ENCODE results near the gene SMIM1. TPM values are rescaled to one million over a fixed set of nuclear protein-coding genes. Genes with fewer than 3 reads are reported as not detected.

Gene SMIM1
- total RNA-seq, 1 donor from 2014 or later: 1.3 TPM

DNA sequence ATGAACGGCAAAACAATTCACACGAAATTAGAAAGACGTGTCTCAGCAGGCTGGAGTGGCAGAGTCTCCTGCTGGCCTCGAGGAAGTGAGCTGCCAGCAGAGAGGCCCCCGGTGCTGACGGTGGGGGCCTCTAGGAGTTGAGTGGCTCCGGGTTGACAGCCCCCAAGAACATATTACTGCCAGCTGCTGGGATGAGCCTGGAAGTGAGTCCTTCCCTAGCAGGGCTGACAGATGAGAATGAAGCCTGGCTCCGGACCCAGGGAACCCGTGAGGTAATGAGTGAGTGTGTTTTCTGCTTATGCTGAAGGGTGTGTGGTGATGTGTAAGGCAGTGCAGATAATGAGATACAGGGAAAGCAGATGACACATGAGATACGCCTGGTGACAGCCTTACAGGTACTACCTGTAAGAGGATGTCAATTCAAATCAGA lies 47.2 kb downstream of the SMIM1 start:
- Mint-ChIP-seq H3K27ac (ENCODE audit: unreplicated experiment) (peak overlapping the region; percentile 62), H3K36me3 (ENCODE audit: unreplicated experiment) (peaks cover 43% of the 10 kb centered on the region), H3K4me3 (ENCODE audit: unreplicated experiment) (no peak overlapping the region), H3K9me3 (ENCODE audit: unreplicated experiment) (no peaks in the 10 kb centered on the region), H3K4me1 (ENCODE audit: unreplicated experiment) (peaks cover 16% of the 10 kb centered on the region), H3K27me3 (ENCODE audit: unreplicated experiment) (no peaks in the 10 kb centered on the region)
- no peak for DNase-seq (ENCODE audit: extremely low spot score, unreplicated experiment)
- TF ChIP-seq, protein P1, sequence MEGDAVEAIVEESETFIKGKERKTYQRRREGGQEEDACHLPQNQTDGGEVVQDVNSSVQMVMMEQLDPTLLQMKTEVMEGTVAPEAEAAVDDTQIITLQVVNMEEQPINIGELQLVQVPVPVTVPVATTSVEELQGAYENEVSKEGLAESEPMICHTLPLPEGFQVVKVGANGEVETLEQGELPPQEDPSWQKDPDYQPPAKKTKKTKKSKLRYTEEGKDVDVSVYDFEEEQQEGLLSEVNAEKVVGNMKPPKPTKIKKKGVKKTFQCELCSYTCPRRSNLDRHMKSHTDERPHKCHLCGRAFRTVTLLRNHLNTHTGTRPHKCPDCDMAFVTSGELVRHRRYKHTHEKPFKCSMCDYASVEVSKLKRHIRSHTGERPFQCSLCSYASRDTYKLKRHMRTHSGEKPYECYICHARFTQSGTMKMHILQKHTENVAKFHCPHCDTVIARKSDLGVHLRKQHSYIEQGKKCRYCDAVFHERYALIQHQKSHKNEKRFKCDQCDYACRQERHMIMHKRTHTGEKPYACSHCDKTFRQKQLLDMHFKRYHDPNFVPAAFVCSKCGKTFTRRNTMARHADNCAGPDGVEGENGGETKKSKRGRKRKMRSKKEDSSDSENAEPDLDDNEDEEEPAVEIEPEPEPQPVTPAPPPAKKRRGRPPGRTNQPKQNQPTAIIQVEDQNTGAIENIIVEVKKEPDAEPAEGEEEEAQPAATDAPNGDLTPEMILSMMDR (IDR thresholded peaks at IDR 0.05): no peak

DNA sequence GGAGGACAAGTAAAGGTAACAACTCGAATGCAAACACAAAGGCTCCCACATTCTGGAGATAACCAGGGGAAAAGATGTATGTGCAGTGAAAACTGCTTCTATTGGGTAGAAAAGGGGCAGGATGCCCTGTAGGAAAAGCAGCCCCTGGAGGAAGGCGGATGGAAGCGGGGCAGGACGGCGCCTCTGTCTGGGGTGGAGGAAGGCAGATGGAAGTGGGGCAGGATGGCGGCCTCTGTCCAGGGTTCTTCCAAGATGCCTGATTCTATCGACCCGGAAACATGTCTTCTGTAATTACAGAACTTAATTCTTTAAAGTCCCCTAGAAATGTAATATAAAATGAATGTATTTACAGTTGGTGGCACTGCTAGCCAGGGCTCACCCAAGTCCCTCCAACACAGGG lies 47.8 kb downstream of the SMIM1 start:
- DNase-seq (ENCODE audit: extremely low spot score, unreplicated experiment): no peak
- Mint-ChIP-seq H3K27ac (ENCODE audit: unreplicated experiment) (no peak overlapping the region), H3K9me3 (ENCODE audit: unreplicated experiment) (no peaks in the 10 kb centered on the region), H3K36me3 (ENCODE audit: unreplicated experiment) (peaks cover 40% of the 10 kb centered on the region), H3K4me3 (ENCODE audit: unreplicated experiment) (no peak overlapping the region), H3K4me1 (ENCODE audit: unreplicated experiment) (peaks cover 16% of the 10 kb centered on the region), H3K27me3 (ENCODE audit: unreplicated experiment) (no peaks in the 10 kb centered on the region)
- TF ChIP-seq, protein P1 (IDR thresholded peaks at IDR 0.05): no peak

DNA sequence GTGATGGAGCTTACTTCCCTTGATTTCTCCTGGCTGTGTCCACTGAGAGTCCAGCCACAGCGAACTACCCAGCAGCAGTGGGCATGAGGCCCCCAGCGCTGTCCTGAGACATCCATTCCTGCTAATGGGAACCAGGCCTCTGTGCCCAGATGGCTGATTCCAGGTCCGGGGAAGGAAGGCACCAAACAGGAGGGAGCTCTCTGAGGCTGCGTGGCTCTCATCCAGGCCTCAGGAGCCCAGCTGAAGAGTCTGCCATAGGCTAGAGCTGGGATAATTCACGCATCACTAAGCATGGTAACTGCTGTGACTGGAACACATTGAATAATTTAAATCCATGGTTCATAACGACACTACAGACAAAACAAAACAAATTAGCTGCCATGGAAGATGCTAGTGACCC lies 48.5 kb downstream of the SMIM1 start:
- TF ChIP-seq, protein P1 (IDR thresholded peaks at IDR 0.05): no peak
- H3K36me3 Mint-ChIP-seq (ENCODE audit: unreplicated experiment): peaks cover 45% of the 10 kb centered on the region
- peaks cover 16% of the 10 kb centered on the region for H3K4me1 Mint-ChIP-seq (ENCODE audit: unreplicated experiment)
- no peak overlapping the region for H3K4me3 Mint-ChIP-seq (ENCODE audit: unreplicated experiment)
- no peaks in the 10 kb centered on the region for H3K27me3 Mint-ChIP-seq (ENCODE audit: unreplicated experiment)
- no peak overlapping the region for H3K27ac Mint-ChIP-seq (ENCODE audit: unreplicated experiment)
- no peak for DNase-seq (ENCODE audit: extremely low spot score, unreplicated experiment)
- no peaks in the 10 kb centered on the region for H3K9me3 Mint-ChIP-seq (ENCODE audit: unreplicated experiment)

DNA sequence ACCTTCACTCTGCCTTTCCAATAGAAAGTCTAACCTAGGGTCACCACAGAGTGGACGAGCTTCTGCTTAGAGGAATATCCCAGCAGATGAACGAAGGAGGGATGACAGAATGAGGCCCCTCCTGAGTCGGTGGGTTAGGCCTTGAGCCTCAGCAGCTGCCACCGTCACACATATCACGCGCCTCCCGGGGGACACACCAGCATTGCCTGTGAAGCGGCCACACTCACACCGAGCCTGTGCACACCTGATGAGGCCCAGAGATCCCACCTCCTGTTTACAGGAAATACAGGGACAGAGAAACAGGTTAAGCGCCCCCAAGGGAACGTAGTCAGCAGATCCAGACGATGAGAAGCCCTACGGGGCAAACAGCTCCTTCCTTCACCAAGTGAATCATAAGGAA lies 48.9 kb downstream of the SMIM1 start:
- Mint-ChIP-seq H3K36me3 (ENCODE audit: unreplicated experiment) (peaks cover 44% of the 10 kb centered on the region), H3K27me3 (ENCODE audit: unreplicated experiment) (no peaks in the 10 kb centered on the region), H3K4me1 (ENCODE audit: unreplicated experiment) (peaks cover 16% of the 10 kb centered on the region), H3K9me3 (ENCODE audit: unreplicated experiment) (no peaks in the 10 kb centered on the region), H3K4me3 (ENCODE audit: unreplicated experiment) (no peak overlapping the region), H3K27ac (ENCODE audit: unreplicated experiment) (no peak overlapping the region)
- TF ChIP-seq, protein P1 (IDR thresholded peaks at IDR 0.05): no peak
- no peak for DNase-seq (ENCODE audit: extremely low spot score, unreplicated experiment)

DNA sequence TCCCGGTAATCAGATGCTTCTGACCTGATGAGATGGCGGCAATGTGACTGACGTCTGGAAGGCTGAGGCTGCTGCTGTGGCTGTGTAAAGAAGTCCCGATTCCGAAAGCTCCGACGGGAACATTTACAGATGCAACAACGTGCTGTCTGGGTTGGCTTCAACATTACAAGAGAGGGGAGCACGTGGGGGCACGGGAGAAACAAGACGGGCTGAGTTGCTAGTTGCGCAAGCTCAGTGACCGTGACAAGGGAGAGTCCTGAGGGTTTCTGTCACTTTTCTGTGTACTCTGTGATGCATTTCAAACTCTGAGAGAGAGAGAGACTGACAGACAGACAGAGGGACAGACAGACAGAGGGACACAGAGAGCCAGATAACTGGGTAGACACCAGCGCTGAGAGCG lies 49.4 kb downstream of the SMIM1 start:
- no peak overlapping the region for H3K27ac Mint-ChIP-seq (ENCODE audit: unreplicated experiment)

More for the DNA sequence above, 49.4 kb downstream of the SMIM1 start:
- Mint-ChIP-seq H3K4me1 (ENCODE audit: unreplicated experiment) (peaks cover 16% of the 10 kb centered on the region), H3K27me3 (ENCODE audit: unreplicated experiment) (no peaks in the 10 kb centered on the region), H3K4me3 (ENCODE audit: unreplicated experiment) (no peak overlapping the region), H3K9me3 (ENCODE audit: unreplicated experiment) (no peaks in the 10 kb centered on the region), H3K36me3 (ENCODE audit: unreplicated experiment) (peaks cover 44% of the 10 kb centered on the region)
- DNase-seq (ENCODE audit: extremely low spot score, unreplicated experiment): no peak
- TF ChIP-seq, protein P1 (IDR thresholded peaks at IDR 0.05): no peak

All from osteocyte (in vitro differentiated cells).